Bone marrow (tissue), 2 donors: ENCODE measurements around the gene NDOR1.
"Not testable (repeated sequence)": the region's sequence is repeated elsewhere in the genome, so short reads cannot be mapped to it uniquely, and the experiment has no call there.

Experiments used
- DNase-seq, 2 donors: peaks; one replicate each; lab custom pipeline; 2025; lab: John Stamatoyannopoulos, UW

The NDOR1 gene

DNA sequence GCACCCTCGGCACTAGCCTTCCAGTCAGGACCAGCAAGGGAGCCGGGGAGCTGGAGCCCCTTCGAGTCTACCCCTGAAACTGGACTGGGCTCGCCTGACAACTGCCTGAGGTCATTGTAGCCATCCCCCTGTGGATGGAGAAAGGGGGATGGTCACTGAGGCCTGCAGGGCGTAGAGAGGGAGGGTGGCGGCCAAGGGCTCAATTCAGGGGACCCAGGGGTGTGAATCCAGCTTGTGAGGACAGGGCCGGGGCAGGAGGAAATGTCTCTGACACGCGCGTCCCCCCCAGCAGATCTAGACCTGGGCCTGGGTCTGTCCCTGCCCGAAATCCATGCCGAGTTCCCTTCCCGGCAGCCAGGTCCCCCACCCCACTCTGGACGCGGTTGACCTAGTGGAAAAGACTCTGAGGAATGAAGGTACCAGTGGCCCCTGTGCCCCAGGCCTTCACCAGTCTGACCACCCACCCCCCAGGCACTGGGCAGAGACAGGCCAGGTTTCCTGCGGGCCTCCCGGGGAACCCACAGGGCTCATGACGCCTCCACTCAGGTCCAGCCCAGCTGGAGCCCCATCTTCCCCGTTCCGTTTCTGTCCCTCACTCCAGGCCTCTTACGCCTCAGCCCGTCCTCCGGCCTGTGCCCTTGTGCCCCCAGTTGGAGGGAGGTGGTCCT lies 26.0 kb downstream of the NDOR1 start:
- no peak for DNase-seq

DNA sequence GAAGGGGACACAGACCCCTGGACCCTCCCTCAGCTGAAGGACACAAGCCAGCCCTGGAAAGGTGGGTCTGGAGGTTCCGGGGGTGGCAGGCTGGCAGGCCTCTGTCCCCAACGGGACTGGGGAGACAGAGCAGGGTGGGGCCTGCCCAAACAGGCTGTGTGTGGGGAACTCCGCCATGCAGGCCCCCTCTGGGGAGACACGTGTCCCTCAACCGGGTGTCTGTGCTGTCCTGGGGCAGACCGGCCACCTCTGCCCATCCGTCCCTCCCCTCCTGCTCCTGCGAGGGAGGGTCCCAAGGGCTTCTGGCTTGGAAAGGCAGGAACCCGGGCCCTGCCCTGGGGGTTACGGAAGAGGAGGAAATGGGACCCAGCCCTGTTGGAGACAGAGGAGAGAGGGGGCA lies 26.6 kb downstream of the NDOR1 start:
- DNase-seq: no peak

DNA sequence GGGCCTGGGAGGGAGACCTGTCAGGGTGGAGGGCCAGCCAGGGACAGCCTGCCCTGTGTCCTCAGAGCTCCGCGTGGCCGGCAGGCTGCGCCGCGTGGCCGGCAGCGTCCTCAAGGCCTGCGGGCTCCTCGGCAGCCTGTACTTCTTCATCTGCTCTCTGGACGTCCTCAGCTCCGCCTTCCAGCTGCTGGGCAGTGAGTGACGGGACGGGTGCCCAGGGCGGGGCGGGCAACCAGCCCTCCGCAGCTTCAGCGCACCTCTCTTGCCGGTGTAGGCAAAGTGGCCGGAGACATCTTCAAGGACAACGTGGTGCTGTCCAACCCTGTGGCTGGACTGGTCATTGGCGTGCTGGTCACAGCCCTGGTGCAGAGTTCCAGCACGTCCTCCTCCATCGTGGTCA lies 27.0 kb downstream of the NDOR1 start:
- no peak for DNase-seq

DNA sequence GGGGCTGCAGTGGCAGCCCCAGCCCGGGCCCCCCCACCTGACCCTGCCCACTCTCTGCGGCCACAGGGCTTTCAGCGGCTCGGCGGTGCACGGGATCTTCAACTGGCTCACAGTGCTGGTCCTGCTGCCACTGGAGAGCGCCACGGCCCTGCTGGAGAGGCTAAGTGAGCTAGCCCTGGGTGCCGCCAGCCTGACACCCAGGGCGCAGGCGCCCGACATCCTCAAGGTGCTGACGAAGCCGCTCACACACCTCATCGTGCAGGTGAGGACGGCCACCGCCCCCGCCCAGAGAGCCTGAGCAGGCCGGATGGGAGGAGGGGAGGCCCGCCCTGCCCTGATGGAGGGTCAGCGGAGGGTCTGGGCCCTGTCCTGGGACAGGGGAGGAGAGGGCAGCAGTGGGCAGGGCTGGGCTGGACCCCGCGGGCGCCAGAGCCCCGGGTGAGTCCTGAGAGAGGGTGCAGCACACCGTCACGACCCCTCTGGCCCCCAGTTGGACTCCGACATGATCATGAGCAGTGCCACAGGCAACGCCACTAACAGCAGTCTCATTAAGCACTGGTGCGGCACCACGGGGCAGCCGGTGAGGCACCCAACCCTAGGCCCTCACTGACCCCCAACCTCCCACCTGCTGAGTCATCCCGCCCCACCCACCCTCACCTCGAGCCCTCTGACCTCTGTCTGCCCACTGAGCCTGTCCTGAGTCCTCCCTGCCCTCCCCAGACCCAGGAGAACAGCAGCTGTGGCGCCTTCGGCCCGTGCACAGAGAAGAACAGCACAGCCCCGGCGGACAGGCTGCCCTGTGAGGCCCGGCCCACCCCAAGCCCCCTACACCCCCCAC lies 27.9 kb downstream of the NDOR1 start:
- no peak for DNase-seq

DNA sequence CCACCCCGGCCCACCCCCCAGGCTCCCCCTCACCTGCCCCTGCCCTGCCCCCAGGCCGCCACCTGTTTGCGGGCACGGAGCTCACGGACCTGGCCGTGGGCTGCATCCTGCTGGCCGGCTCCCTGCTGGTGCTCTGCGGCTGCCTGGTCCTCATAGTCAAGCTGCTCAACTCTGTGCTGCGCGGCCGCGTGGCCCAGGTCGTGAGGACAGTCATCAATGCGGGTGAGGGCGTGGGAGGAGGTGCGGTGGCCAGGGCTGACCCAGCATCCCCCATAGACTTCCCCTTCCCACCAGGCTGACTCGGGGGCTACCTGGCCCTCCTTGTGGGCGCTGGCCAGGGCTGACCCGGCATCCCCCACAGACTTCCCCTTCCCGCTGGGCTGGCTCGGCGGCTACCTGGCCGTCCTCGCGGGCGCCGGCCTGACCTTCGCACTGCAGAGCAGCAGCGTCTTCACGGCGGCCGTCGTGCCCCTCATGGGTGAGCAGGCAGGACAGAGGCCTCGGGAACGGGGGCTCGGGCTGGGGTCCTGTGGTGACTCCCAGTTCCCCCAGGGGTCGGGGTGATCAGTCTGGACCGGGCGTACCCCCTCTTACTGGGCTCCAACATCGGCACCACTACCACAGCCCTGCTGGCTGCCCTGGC lies 28.7 kb downstream of the NDOR1 start:
- no peak for DNase-seq

DNA sequence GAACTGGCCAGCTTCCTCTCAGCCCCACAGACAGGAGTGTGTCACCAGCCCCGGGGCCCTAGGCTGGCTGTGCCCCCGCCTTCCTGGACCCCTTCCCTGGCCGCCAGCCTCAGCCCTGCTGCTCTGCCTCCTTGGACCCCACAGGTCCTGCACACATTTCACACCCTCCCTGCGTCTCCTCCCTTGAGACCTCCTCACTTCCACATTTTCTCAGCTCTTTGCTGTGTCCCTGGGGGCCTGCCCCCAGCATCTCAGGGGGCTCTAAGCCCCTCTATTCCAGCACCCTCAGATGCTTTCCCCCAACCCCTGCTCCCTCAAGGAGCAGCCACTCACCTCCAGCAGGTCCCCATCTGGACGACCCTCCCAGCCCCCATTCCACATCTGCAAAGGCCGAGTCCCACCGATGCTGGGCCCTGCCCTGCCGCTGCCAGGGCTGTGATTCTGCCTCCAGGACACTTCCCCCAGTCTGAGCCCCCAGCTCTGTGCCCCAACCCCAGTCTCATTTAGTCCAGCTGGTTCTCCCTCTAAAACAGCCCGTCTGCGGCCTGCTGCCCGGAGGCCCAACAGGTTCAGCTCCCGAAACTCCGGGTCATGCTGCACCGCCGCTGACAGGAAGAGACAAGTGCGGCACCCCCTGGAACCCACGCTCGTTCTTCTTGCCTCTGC lies 29.4 kb downstream of the NDOR1 start:
- DNase-seq: no peak

GRCh38 chr9:137235424-137236237 lies 30.1 kb downstream of the NDOR1 start:
- DNase-seq: no peak

DNA sequence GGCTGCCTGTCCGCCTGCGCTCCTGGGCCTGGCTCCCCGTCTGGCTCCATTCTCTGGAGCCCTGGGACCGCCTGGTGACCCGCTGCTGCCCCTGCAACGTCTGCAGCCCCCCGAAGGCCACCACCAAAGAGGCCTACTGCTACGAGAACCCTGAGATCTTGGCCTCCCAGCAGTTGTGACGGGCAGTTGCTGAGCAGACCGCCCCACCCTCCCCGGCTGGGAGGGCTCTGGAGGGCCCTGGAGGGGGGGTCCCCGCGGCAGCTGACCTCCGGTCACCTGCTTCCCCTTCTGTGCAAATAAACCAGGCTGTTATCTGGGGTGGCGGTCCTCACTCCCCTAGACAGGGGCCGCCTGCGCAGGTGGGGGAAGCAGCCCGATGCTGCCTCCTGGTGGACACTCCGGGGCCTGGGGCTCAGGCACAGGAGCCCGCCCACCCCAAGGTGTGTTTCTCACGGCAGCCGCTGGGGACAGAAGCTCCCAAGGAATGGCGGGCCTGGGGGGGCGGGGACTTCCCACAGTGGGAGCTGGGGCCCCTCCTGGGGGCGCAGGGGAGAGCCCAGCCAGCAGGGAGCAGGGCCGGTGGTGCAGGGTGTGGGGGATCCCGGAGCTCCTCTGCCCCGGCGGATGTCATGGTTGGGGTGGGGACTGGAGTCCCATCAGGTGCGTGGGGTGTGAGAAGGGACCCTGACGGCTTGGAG lies 30.9 kb downstream of the NDOR1 start:
- DNase-seq: peak; percentile 59 to 74

DNA sequence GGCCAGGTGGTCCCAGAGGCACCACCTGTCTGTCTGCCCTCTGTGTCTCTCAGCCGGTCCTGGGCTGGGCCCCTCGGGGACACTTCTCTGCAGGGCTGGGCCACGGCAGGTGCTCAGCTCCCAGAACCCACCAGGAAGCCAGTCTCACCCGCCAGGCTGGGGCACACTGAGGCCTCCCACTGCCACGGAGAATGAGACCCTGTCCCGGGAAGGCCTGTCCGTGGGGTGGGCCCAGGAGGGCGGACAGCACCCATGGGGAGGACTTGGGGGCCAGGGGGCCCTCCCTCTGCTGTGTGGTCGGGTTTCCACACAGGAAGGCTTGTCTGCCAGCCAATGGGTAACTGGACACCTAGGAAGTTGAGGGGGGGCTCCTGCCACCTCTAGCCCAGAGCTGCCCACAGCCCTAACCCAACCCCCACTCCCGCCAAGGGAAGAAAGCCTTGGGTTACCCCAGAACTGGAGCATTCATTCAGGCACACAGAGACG lies 31.5 kb downstream of the NDOR1 start:
- no peak for DNase-seq

DNA sequence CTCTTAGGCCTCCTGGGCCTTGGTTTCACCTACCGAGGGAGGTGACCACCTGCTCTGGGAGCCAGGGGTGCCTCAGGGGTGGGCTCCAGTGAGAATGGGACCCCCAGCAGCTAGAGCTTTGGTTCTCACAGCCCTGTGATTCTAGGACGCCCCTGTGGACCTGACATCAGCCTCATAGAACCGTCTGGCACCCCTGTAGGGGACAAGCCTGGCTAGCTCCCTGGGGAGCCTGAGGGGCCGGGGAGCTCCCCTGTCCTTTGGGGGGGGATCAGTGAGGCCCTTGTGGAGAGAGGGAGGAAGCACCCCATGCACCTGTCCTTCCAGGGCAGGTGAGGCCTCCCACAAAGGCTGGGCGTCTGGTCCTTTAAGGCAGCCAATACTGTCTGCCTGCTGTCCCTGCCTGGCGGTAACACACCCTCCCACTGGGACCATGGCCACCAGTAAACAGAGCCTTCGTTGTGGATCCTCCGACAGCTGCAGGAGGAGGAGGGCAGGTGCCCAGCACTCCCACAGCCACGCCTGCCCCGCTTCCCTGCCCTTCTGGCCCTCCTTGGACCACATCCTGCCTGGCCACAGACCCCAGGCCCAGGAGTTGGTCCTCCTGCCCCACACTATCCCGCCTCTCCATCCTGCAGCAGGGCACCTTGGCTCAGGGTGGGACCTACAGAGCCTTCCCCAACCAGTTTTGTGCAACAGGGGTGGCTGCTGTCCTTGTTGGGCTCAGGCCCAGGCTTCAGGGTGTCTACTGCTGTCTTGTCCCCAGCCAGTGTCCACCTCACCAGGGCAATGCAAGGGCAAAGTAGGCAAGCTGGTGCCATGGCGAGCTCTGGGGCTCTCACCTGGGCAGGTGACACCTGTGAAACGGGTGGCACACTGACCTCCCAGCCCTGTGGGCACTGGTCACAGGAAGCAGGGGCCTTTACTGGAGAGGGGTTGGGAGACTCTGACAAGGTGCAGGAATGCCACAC lies 32.5 kb downstream of the NDOR1 start:
- no peak for DNase-seq

GRCh38 chr9:137239541-137240200 lies 34.2 kb downstream of the NDOR1 start:
- not testable (repeated sequence) for DNase-seq

DNA sequence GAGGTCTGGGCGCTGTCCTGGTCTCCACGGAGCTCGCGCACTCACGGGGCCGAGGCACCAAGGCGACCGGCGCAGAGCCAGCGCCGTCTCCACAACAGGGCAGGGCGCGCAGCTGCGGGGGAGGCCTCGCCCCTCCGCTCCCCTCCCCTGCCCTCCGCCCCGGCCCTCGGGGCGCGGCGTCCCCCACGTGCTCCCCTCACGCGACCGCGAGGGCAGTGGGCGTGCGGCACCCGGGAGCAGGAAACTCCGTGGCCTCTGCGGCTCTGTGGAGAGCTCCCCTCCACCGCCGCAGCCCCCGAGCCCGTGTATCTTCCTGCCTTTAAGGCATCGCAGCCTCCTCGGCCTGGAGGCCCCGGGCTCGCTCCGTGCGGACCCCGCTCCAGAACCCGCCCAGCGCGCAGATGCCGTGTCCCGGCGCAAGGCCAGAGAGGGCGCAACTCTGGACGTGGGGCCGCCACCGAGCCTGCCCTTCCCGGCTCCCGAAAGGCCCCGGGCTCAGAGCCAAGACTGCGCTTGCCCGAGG lies 34.9 kb downstream of the NDOR1 start:
- DNase-seq: peak in 1 of 2 donors; percentile 28

DNA sequence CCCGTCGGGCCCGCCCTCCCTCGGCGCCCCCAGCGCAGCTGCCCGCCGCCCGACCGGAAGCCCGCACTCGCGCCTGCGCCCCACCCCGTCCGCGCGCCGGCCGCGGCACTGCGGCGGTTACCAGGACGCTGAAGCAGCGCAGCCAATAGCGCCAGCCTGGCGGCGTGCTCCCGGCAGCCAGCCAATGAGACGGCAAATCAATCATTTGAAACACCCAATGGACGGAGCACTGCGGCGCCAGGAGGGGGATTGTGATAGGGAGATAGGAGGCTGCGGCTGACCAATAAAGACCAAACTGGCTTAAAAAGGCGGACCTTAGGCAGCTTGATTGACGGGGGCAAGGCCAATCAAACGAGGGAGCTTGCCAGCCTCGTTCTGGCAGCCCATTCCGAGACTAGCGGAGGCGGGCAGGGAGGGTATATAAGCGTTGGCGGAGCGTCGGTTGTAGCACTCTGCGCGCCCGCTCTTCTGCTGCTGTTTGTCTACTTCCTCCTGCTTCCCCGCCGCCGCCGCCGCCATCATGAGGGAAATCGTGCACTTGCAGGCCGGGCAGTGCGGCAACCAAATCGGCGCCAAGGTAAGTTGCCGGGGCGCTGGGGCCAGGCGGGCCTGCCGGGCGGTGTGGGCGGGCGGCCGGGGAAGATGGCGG lies 35.5 kb downstream of the NDOR1 start, which contains the start of gene TUBB4B:
Gene TUBB4B (plus strand): TSS at position 447 of the 649 bp plus-strand sequence. CDS start 74 bp downstream, at position 521.
- DNase-seq: peak; percentile 97 to 100

- peak in 1 of 2 donors; percentile 80 for DNase-seq
Measured at GRCh38 chr9:137241490-137242268, 36.2 kb downstream of the NDOR1 start.

GRCh38 chr9:137242269-137243203 lies 37.0 kb downstream of the NDOR1 start:
- no peak for DNase-seq

- not testable (repeated sequence) for DNase-seq
Measured at GRCh38 chr9:137243266-137243625, 37.7 kb downstream of the NDOR1 start.
